Effector memory CD4-positive, alpha-beta T cell (primary cell): ENCODE results near the gene NXN.

Experiments
- DNase-seq, 3 donors: peaks; one replicate each; pipeline ENCODE4 v3.0.0-alpha.2; 2020
- H3K27ac ChIP-seq: 2 replicates; pipeline ENCODE4 v1.7.0; 2013; ENCODE audit warnings: mild to moderate bottlenecking, low read length, moderate library complexity; ENCODE audit not compliant: insufficient read depth, poor library complexity, severe bottlenecking
- H3K27me3 ChIP-seq: replicated peaks from 2 replicates; pipeline ENCODE4 v1.7.0; 2013; ENCODE audit warnings: mild to moderate bottlenecking, low read length; ENCODE audit not compliant: insufficient read depth, control insufficient read depth, poor library complexity, severe bottlenecking
- H3K36me3 ChIP-seq: 2 replicates; pipeline ENCODE4 v1.7.0; 2013; ENCODE audit warnings: mild to moderate bottlenecking, low read length, moderate library complexity; ENCODE audit not compliant: control insufficient read depth, insufficient read depth
- H3K4me1 ChIP-seq: 2 replicates; pipeline ENCODE4 v1.7.0; 2013; ENCODE audit warnings: low read length, mild to moderate bottlenecking; ENCODE audit not compliant: control insufficient read depth, insufficient read depth, poor library complexity, severe bottlenecking
- H3K4me3 ChIP-seq: 2 replicates; pipeline ENCODE4 v1.7.0; 2013; ENCODE audit warnings: low read length, low read depth, mild to moderate bottlenecking; ENCODE audit not compliant: insufficient read depth, poor library complexity, severe bottlenecking
- H3K9me3 ChIP-seq: 2 replicates; pipeline ENCODE4 v1.7.0; 2013; ENCODE audit warnings: mild to moderate bottlenecking, low read length, moderate library complexity; ENCODE audit not compliant: control insufficient read depth

The NXN gene

GRCh38 chr17:945672-946071 is 33.9 kb downstream of the NXN start:
- no peaks in the 10 kb centered on the region for H3K36me3 ChIP-seq
- DNase-seq, result no peak
- no peaks in the 10 kb centered on the region for H3K9me3 ChIP-seq
- no peaks in the 10 kb centered on the region for H3K27me3 ChIP-seq
- H3K27ac ChIP-seq, result no peak overlapping the region
- H3K4me1 ChIP-seq, result no peaks in the 10 kb centered on the region
- no peak overlapping the region for H3K4me3 ChIP-seq

GRCh38 chr17:944266-944826 is 35.2 kb downstream of the NXN start:
- no peak for DNase-seq

GRCh38 chr17:935485-935884 is 44.1 kb downstream of the NXN start:
- no peaks in the 10 kb centered on the region for H3K36me3 ChIP-seq
- DNase-seq, result no peak
- H3K4me3 ChIP-seq, result no peak overlapping the region
- no peaks in the 10 kb centered on the region for H3K4me1 ChIP-seq
- H3K27me3 ChIP-seq, result no peaks in the 10 kb centered on the region
- no peaks in the 10 kb centered on the region for H3K9me3 ChIP-seq
- H3K27ac ChIP-seq, result no peak overlapping the region

More at GRCh38 chr17:944266-944826, 35.2 kb downstream of the NXN start:
- H3K27me3 ChIP-seq, result no peaks in the 10 kb centered on the region
- no peaks in the 10 kb centered on the region for H3K9me3 ChIP-seq
- no peaks in the 10 kb centered on the region for H3K36me3 ChIP-seq
- H3K27ac ChIP-seq, result no peak overlapping the region
- no peaks in the 10 kb centered on the region for H3K4me1 ChIP-seq
- H3K4me3 ChIP-seq, result no peak overlapping the region

- no peak overlapping the region for H3K27ac ChIP-seq
- H3K4me3 ChIP-seq, result no peak overlapping the region
- no peaks in the 10 kb centered on the region for H3K27me3 ChIP-seq
- no peaks in the 10 kb centered on the region for H3K9me3 ChIP-seq
- no peaks in the 10 kb centered on the region for H3K36me3 ChIP-seq
- no peaks in the 10 kb centered on the region for H3K4me1 ChIP-seq
- no peak for DNase-seq
Observed at GRCh38 chr17:933312-934073, 46.1 kb downstream of the NXN start.

GRCh38 chr17:930258-930657 is 49.3 kb downstream of the NXN start:
- no peak for DNase-seq
- H3K9me3 ChIP-seq, result no peaks in the 10 kb centered on the region
- H3K36me3 ChIP-seq, result no peaks in the 10 kb centered on the region
- no peaks in the 10 kb centered on the region for H3K27me3 ChIP-seq
- H3K4me3 ChIP-seq, result no peak overlapping the region
- H3K4me1 ChIP-seq, result no peaks in the 10 kb centered on the region
- H3K27ac ChIP-seq, result no peak overlapping the region

- H3K27me3 ChIP-seq, result no peaks in the 10 kb centered on the region
- H3K4me1 ChIP-seq, result no peaks in the 10 kb centered on the region
- no peak for DNase-seq
- no peak overlapping the region for H3K27ac ChIP-seq
- no peaks in the 10 kb centered on the region for H3K9me3 ChIP-seq
- no peaks in the 10 kb centered on the region for H3K36me3 ChIP-seq
- no peak overlapping the region for H3K4me3 ChIP-seq
Observed at GRCh38 chr17:929586-929985, 50.0 kb downstream of the NXN start.

GRCh38 chr17:927611-928461 is 51.7 kb downstream of the NXN start:
- DNase-seq, result no peak
- no peak overlapping the region for H3K4me3 ChIP-seq
- H3K27ac ChIP-seq, result no peak overlapping the region
- no peaks in the 10 kb centered on the region for H3K9me3 ChIP-seq
- no peaks in the 10 kb centered on the region for H3K36me3 ChIP-seq
- H3K4me1 ChIP-seq, result no peaks in the 10 kb centered on the region
- no peaks in the 10 kb centered on the region for H3K27me3 ChIP-seq

GRCh38 chr17:925817-926216 is 53.8 kb downstream of the NXN start:
- no peaks in the 10 kb centered on the region for H3K36me3 ChIP-seq
- H3K9me3 ChIP-seq, result no peaks in the 10 kb centered on the region
- no peak overlapping the region for H3K27ac ChIP-seq
- H3K27me3 ChIP-seq, result no peaks in the 10 kb centered on the region
- no peak for DNase-seq
- no peak overlapping the region for H3K4me3 ChIP-seq
- H3K4me1 ChIP-seq, result no peaks in the 10 kb centered on the region

- Histone ChIP-seq H3K36me3 (no peaks in the 10 kb centered on the region), H3K9me3 (no peaks in the 10 kb centered on the region), H3K27me3 (no peaks in the 10 kb centered on the region), H3K4me1 (no peaks in the 10 kb centered on the region), H3K4me3 (no peak overlapping the region), H3K27ac (no peak overlapping the region)
- no peak for DNase-seq
Observed at GRCh38 chr17:924711-925475, 54.7 kb downstream of the NXN start.
